ENCODE results near the gene CDK14.
"Not testable (repeated sequence)": the region's sequence is repeated elsewhere in the genome, so short reads cannot be mapped to it uniquely, and the experiment has no call there.

The CDK14 gene

DNA sequence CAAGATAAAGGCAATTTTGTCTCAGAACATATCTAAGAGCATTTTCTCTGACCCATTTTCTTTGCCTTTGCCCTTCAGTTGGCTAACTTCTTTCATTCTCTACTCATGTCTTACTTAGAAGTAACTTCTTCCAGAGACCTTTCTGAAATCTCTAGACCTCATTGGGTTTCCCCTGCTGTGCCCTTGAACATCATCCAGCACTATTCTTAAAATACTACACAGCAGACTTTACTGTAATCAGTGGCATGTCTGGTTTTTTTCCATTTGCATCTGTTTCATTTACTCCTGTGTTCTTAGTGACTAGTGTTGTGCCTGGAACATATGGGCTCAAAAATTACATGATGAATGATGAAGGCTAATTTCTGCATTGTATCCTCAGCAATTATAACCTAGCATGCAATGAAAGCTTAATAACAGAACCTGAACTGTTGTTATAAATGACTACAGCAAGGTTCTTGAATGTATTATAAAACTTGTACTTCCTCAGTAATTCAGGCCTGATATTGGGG lies 301.9 kb downstream of the CDK14 start:
- DNase-seq (ENCODE audit: low read depth in 2 of 2), result no peak

DNA sequence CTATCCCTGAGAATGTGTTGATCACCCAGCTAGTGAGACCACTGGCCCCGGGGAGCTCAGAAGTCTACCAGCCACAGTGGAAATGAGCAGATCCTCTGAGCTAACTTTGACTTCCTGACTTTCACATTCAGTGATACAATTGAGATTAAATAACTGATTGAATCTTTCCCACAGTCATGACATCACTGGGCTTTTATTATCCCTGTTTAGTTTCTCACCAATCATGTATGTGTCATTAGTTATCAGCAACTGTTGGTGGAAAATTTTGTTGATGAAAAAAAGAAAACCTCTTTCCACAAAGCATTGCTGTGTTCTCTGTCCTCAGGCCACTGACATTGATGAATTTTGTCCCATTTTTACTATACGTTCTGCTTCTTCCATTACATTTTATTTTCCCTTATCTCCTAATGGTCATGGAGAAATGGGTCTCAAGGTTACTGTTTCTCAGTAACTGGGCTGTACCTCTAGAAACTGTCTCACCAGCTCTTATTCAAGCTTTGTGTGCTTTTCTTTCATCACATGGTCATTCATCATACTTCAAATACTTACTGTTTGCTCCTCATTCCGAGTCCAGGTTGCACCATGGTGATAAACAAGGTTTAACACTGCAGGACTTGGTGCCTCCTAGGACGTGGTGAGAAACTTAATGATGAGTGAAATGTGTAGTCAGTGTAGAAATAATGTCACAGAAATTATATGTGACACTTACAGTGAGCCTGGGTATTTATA lies 304.7 kb downstream of the CDK14 start:
- no peak for DNase-seq (ENCODE audit: low read depth in 2 of 2)

DNA sequence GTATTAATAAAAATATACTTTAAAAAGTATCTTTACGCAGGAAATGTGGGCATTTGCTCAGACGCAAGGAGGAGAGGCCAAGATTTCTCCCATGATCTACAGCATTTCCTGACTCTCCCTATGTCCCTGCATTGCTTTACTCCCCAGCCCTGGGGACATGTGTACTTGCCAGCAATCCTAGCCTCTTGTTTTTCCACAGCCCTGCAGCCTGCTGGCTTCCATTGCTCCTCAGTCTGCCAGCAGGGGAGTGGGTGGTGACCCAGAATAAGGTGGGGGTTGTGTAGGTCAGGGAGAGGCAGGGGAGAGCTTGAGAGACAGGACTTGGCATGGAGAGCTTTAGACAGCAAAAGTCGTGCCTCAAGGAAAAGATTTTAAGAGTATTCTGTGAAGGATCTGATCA lies 307.7 kb downstream of the CDK14 start:
- no peak for DNase-seq (ENCODE audit: low read depth in 2 of 2)

DNA sequence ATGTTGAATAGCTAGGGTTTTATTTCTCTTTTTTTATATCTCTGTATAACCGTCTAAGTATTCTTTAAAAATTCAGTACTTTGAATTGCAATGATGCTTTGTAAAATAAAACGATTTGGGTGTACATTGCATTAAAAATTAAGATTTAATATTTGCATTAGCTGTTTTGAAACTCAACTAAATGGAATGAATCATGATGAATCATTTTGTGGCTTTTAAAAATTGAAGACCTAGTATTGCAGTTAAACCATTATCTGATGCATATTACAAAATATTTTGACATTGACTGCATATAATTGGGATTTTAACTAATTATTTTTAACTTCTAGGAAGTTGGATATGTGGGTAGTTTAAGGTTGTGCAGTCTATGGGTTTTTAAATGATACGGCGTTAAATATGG lies 314.0 kb downstream of the CDK14 start:
- DNase-seq (ENCODE audit: low read depth in 2 of 2), result no peak

DNA sequence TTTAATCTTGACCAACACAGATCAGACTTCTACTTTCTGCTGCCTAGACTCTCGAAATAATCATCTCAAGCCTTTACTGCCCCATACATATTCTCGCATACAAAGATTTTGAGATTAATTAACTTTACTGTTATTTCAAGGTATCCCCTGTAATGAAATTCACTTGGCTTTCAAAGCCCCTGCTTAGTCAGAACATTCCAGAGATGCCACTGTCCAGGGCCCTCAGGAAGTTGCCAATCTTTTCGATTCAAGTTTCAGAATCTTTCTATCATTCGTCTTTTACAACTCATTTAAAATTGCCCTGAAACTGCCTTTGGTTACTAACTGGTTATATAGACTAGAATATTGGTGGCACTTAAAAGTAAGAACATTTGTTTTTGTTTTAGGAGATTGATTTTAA lies 320.2 kb downstream of the CDK14 start:
- DNase-seq (ENCODE audit: low read depth in 2 of 2), result no peak

DNA sequence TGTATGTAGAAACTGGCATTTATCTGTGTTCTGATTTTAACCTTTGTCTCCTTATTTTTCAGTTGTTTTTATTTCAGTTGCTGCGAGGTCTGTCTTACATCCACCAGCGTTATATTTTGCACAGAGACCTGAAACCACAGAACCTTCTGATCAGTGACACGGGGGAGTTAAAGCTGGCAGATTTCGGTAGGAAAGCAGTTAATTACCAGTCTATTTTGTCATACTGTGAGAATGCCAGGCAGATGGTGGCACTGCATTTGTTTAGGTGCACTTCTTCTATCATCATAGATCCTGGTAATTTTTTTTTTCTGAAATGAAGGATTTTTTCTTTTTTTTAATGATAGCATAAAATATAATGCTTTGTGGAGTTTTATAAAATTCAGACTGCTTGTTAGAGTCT lies 321.4 kb downstream of the CDK14 start:
- no peak for DNase-seq (ENCODE audit: low read depth in 2 of 2)

DNA sequence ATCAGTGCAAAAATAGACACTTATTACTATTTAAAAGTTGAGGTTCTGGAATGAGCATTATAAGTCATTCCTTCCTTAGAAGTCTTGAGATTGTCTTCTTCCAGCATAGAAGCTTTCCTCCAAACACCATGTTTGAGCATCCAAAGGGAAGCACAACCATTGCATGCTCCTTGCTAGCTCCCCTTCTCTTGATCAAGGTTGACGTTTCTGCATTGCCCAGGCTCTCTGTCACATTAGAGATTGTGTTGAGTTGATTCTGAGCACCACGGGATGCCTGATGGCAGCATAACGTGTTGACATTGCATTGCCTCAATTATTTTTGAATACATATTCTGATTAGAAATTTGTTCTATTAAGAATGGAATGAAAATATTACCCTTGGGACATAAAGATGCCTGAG lies 322.2 kb downstream of the CDK14 start:
- DNase-seq (ENCODE audit: low read depth in 2 of 2), result no peak

DNA sequence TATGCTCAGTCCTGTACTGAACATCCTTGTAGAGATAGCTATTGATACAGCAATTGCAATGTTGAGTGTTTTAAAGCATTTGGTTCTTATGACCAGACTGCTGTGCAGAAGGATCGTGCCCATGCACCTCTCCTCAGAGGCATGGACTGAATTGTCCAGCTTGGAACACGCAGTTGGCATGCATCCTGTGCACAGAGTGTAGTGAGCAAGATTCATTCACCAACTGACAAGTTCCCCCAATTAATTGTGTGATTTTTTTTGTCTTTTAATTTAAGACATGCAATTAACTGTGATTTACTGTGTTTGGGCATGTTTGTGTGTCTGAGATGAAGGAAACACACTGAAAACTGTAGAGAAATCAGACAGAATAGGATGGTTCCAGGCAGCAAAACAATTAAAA lies 323.7 kb downstream of the CDK14 start:
- no peak for DNase-seq (ENCODE audit: low read depth in 2 of 2)

DNA sequence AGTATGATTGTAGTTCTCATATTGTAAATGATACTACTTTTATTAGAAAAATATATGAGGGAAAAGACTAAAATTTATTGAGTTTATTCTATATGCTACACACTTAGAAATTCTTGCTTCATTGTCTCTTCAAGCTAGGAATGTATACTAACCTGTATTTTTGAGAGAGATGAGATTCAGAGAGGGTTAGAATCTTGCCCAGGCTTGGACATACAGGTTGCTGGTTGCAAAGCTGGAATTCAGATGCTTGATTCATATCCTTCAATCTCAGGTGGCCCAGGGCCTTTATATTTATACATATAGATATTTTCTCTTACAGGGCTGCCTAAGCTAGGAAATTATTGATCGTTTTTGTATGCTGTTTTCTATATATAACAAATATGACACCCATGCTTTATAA lies 324.2 kb downstream of the CDK14 start:
- no peak for DNase-seq (ENCODE audit: low read depth in 2 of 2)

DNA sequence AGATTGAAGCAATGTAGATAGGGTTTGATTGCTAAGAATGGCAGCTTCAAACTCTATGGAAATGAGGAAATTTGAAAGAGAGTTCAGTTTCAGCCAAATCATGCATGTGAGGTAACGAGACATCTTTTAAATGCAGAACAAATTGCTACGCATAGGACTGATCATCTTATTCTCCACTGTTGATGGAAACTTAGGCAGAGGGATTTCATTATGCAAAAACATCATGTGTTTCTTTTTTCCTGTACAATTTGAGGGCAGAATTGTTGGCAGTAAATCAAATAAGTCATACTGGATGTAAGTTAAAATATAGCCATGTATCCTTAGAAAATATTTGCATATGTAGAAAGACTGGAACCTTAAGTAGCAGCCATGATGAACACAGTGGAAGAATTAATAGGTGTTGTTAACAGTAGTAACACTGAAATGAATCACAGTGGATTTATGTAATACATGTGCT lies 327.4 kb downstream of the CDK14 start:
- DNase-seq (ENCODE audit: low read depth in 2 of 2), result no peak

DNA sequence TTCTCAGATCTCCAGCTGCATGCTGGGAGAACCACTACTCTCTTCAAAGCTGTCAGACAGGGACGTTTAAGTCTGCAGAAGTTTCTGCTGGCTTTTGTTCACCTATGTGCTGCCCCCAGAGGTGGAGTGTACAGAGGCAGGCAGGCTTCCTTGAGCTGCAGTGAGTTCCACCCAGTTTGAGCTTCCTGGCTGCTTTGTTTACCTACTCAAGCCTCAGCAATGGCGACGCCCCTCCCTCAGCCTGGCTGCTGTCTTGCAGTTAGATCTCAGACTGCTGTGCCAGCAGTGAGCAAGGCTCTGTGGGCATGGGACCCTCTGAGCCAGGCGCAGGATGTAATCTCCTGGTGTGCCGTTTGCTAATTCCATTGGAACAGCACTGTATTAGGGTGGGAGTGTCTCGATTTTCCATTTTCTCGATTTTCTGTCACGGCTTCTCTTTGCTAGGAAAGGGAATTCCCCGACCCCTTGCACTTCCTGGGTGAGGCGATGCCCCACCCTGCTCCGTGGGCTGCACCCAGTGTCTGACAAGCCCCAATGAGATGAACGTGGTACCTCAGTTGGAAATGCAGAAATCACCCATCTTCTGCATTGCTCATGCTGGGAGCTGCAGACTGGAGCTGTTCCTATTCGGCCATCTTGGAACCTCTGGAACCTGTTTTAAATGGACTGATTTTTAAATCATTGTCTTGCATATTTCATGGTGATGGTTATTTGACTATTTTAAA lies 332.7 kb downstream of the CDK14 start:
- DNase-seq (ENCODE audit: low read depth in 2 of 2), result not testable (repeated sequence)

DNA sequence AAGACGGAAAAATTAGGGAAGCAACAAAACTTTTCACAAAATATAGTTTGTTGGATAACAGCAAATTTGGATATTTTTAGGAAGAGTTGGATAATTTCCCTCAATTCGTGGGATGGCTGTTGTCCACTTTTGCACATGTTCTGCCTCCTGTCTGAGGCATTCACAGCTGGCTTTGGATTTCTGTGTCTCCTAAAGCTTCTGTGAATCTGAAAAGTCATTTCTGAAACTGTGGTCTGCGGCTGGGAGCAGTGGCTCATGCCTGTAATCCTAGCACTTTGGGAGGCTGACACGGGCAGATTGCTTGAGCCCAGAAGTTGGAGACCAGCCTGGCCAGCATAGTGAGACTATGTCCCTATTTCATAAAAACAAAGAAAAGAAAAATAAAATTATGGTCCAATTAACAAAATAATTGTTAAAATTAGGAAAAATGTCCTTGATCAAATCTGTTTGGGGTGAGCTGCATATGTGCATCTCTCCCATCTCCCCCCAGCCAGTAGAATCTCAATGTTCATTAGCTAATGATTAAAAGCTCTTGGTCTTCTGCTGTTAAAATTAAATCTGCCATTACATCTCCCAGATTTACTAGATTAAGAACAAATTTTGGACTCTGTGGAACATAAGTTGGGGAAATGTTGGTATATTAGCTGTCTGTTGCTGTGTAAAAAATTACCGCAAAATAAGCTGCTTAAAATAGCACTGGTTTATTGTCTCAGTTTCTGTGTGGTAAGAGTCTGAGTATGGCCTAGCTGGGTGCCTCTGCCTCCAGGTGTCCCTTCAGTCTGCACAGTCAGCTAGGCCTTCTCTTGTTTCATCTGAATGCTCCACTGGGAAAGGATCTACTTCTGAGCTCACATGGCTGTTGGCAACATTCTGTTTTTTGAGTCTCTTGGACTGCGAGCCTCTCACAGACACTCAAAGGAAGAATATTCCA lies 336.1 kb downstream of the CDK14 start:
- DNase-seq (ENCODE audit: low read depth in 2 of 2), result no peak

DNA sequence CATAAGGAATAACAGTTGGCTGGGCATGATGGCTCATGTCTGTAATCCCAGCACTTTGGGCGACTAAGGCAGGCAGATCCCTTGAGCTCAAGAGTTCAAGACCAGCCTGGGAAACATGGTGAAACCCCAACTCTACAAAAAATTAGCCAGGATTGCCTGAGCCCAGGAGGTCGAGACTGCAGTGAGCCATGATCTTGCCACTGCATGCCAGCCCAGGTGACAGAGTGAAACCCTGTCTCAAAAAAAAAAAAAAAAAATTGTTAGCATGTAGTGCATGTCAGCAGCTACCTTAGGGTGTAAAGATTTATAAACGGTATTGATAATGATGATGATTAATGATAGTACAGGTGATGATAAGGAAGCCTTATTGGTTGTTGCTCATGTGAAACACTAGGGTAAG lies 336.9 kb downstream of the CDK14 start:
- no peak for DNase-seq (ENCODE audit: low read depth in 2 of 2)

DNA sequence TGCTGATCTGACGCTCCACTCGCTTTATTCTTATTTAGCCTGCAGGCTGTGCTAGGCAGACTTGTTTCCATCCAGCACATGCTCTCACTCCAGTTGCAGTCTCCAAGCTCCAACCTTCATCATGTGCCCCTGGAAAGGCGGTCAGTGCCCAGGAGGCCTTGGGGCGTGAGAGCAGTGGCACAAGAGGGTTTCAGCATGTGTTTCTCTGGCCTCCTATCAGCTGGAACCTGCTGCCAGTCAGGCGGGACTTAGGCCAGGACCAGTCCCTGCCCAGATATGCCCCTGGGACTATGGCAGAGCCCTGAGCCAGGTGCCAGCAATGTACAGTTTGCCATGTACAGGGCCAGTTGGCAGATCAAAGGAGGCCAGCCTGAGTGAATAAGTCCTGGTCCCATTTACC lies 337.9 kb downstream of the CDK14 start:
- DNase-seq (ENCODE audit: low read depth in 2 of 2), result no peak

DNA sequence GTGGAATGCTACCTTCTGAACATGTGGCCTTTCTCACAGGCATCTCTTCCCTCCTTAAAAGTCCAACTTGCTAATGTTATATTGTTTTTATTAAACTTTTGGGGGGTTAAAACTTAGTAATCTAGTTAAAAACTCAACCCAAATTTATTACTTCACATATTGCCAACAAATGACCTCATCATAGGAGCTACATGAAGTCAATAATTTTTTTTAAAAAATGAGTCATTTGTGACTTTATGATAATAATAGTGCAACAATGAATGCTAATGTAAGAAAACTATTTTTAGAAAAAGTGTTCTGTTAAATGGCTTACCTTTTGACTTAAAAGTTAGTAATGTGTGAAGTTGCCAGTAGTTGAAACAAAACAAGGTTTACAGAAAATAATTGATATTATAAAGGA lies 342.2 kb downstream of the CDK14 start:
- no peak for DNase-seq (ENCODE audit: low read depth in 2 of 2)

DNA sequence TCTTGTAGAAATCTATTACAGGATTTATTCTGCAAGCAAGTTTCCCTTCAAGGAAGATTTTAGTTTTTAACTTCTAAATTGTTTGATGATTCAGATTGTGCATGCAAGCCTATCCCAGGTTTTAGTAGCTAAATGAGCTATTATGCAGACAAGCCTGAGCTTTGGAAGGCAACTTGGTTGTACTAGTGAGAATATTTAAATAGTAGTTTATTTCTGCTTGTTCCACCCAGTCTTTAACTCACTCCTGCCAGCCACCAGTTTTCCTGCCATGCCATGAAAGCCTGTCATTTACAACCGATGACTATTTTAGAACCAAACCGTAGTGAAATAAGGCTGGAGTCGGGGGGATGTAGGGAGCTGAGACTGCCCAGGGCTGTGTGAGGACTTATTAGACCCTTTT lies 343.5 kb downstream of the CDK14 start:
- DNase-seq (ENCODE audit: low read depth in 2 of 2), result no peak

DNA sequence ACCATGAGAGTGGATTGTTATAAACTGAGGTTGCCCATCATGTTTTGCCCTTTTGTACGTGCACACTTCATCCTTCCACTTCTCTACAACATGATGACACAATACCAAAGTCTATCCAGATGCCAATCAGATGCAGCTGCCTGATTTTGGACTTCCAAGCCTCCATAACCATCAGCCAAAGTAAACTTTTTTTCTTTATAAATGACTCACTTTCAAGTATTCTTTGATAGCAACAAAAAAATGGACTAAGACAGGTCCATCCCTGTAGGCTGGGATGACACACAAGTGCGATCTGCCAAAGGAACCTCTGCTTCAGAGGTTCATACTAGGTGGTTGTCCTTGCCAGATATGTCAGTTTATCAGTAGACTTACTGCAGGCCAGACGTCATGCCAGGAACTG lies 347.9 kb downstream of the CDK14 start:
- no peak for DNase-seq (ENCODE audit: low read depth in 2 of 2)

DNA sequence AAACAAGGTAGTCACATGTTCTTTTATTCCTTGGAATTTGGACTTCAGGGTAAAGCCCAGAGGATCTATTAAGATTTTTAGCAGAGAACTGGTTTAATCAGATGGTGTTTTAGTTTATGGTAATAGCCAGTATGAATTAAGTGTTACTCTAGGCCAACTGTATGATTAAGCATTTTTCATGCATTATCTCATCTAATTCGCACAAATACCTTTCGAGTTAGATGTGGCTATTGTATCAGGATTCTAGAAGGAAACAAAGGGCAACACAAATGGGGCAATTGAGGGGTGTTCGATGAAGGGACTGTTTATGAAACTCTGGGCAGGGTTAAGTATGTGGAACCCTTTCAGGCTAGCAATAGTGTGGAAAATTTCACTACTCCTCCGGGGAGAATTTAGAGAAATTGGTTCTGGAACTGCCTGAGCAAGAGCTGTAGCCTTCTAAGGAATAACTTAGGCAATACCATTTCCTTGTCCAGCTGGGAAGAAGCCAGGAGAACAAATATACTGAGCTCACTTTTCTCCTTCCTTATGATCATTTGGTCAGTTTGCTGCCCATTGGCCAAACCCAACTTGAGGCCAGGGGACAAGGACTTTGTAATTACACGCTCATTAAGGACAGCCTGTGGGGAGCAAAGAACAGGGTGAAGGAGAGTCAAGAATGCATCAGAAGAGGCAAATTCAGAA lies 349.1 kb downstream of the CDK14 start:
- no peak for DNase-seq (ENCODE audit: low read depth in 2 of 2)

DNA sequence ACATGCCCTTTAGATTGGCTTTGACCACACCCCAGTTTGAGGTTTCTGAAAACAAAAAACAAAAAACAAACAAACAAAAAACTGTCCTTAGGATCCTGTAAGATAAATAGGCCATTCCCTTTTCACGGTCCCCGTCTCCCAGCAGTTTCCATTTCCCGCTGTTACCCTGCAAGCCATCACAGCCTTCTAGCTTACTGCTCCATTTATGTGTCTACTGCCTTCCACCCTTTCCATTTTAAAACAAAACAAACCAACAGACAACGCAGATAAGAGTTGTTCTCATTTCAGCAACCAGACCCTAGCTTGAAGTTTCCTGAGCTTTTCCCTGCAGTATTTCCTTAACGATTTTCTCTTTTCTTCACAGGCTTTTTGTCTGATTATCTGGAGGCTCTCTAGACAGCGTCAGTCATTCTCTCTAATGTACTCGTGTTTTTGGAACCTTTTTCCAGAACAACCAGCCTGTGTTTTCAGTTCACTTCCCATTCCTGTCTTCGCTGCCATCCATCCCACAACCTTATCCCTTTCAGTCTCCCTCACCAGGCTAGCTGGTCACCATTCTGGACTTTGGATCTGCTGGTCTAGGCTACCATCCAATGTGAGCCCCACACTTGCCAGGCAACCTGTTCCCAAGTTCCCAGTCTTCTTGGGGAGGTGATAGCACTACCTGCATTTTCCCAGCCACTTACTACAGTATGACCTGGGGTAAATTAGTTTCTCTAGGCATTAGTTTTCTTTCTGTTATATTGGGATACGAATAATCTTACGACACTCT lies 350.8 kb downstream of the CDK14 start:
- DNase-seq (ENCODE audit: low read depth in 2 of 2), result no peak

DNA sequence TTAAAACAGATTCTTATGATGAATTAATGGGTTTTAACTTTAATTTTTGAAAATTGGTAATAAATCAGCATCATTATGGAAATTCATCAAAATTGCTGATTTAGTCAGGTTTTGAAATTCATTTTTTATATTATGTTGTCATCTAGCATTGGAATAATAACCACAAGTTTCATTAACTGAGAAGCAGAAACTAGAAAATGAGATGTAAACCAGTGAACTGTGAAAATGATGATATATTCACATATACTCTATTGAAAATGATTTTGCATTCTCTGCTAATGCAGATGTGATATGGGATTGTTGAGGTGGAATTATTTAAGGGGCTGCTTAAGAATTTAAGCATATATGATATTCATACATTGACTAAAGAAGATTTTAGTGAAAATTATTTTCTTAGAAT lies 352.0 kb downstream of the CDK14 start:
- no peak for DNase-seq (ENCODE audit: low read depth in 2 of 2)

DNA sequence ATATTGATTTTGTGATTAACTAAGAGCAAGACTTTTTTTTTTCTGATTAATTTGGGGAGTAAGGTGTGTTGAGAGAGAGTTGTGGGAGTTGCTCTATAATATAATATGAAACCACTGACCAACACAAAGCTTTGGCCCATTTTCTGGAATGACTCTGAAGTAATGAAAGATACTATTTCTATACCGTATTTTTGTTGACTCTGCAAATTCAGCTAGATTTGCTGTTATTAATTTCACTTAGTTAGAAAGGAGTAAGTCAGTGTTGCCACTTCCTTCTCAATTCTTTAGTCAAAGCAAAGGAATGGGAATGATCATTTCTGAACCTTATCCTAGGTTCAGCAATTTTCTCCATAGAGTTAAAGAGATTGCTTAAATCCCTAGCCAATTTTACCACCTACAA lies 355.1 kb downstream of the CDK14 start:
- no peak for DNase-seq (ENCODE audit: low read depth in 2 of 2)

Measured in stimulated activated CD8-positive, alpha-beta memory T cell treated with anti-CD3 and anti-CD28 coated beads, Interleukin-7, amount 100 ng/mL, for 4 hours (primary cell).